ENCODE data around the gene CX3CR1. TPM values are rescaled to one million over a fixed set of nuclear protein-coding genes. Genes with fewer than 3 reads are reported as not detected.

The CX3CR1 gene
- total RNA-seq, 1 experiment from 2014 or later, result not detected

DNA sequence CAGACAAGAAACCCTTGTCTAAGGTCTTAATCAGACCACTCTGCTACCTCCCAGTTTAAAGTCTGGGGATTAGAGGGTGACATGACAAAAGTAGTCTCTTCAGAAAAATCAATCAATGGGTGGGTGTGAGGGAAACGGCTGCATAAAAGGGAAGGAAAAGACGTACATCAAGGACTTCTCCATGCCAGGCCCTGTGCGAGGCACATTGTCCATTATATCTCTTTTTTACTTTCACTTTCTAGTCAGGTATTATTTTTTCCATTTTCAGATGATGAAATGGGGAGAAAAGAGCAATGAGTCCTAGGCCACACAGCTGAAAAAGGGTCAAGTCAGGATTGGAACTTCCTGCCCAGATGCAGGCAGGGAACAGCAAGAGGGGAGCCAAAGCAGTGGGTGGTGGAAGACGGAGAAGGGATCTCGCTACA, 4.6 kb upstream of the CX3CR1 start:
- TF ChIP-seq SIN3A (IDR thresholded peaks at IDR 0.05; ENCODE audit: borderline replicate concordance, insufficient read depth, low read depth, low read length) (no peak), TCF7L2 (IDR thresholded peaks at IDR 0.05; ENCODE audit: low read depth, low read length) (no peak), POLR2AphosphoS5 (IDR thresholded peaks at IDR 0.05; ENCODE audit: low read depth, low read length) (no peak), REST (IDR thresholded peaks at IDR 0.05; ENCODE audit: insufficient read depth in 1 of 2, low read depth in 2 of 2, low read length in 1 of 2) (no peak)
- TF ChIP-seq, protein P1, sequence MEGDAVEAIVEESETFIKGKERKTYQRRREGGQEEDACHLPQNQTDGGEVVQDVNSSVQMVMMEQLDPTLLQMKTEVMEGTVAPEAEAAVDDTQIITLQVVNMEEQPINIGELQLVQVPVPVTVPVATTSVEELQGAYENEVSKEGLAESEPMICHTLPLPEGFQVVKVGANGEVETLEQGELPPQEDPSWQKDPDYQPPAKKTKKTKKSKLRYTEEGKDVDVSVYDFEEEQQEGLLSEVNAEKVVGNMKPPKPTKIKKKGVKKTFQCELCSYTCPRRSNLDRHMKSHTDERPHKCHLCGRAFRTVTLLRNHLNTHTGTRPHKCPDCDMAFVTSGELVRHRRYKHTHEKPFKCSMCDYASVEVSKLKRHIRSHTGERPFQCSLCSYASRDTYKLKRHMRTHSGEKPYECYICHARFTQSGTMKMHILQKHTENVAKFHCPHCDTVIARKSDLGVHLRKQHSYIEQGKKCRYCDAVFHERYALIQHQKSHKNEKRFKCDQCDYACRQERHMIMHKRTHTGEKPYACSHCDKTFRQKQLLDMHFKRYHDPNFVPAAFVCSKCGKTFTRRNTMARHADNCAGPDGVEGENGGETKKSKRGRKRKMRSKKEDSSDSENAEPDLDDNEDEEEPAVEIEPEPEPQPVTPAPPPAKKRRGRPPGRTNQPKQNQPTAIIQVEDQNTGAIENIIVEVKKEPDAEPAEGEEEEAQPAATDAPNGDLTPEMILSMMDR (IDR thresholded peaks at IDR 0.05), result no peak
- Histone ChIP-seq H3K27ac (ENCODE audit: low read length) (no peak overlapping the region), H3K36me3 (ENCODE audit: control insufficient read depth, insufficient read depth, low read length) (no peaks in the 10 kb centered on the region), H3K4me3 (ENCODE audit: low read depth in 2 of 2, low read length in 2 of 2) (peak overlapping the region in 1 of 2 experiments; percentile 18; a peak in 1 of 4 replicates), H3K27me3 (ENCODE audit: control insufficient read depth, insufficient read depth, low read length) (no peaks in the 10 kb centered on the region), H3K4me1 (ENCODE audit: control insufficient read depth, insufficient read depth, low read length) (no peaks in the 10 kb centered on the region), H3K9me3 (ENCODE audit: control insufficient read depth, insufficient read depth, low read depth, low read length) (no peaks in the 10 kb centered on the region)
- BruUV-seq (replicated peaks), result no TSS peak
- no peak for ATAC-seq
- intact Hi-C loops (cut with micrococcal nuclease; ENCODE audit: unreplicated experiment), result no loop called here
- DNase-seq (ENCODE audit: low read depth, low spot score), result no peak
- ChIA-PET CTCF (no interaction called here), POLR2A (no interaction called here)
- in situ Hi-C loops (cut with HindIII; ENCODE audit: low pct_unique_long_range_greater_than_20kb, low sequenced_read_pairs), result no loop called here

DNA sequence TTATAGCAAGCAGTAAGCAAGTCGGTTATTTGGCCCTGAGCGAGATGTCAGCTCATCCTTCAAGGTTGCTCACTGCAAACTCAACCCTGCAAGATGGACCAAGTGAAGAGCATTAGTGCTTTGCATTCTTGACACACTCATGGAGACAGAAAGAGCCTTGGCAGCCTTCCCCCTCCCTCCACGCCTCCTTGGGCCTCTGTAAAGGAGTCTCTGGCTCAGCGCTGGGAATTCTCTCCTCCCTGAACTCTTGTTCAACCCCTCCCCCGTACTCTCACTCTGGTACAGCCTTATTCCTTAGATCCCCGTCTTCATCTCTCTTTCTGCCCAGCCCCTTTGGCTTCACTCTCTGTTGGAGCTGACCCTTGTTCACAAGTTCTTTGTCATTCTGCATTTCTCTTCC, 2.2 kb upstream of the CX3CR1 start:
- Histone ChIP-seq H3K27me3 (ENCODE audit: control insufficient read depth, insufficient read depth, low read length) (no peaks in the 10 kb centered on the region), H3K4me3 (ENCODE audit: low read depth in 2 of 2, low read length in 2 of 2) (no peak overlapping the region), H3K4me1 (ENCODE audit: control insufficient read depth, insufficient read depth, low read length) (no peaks in the 10 kb centered on the region), H3K9me3 (ENCODE audit: control insufficient read depth, insufficient read depth, low read depth, low read length) (no peaks in the 10 kb centered on the region), H3K36me3 (ENCODE audit: control insufficient read depth, insufficient read depth, low read length) (no peaks in the 10 kb centered on the region), H3K27ac (ENCODE audit: low read length) (no peak overlapping the region)
- no peak for DNase-seq (ENCODE audit: low read depth, low spot score)
- ChIA-PET POLR2A (no interaction called here), CTCF (no interaction called here)
- intact Hi-C loops (cut with micrococcal nuclease; ENCODE audit: unreplicated experiment), result no loop called here
- in situ Hi-C loops (cut with HindIII; ENCODE audit: low pct_unique_long_range_greater_than_20kb, low sequenced_read_pairs), result no loop called here
- no peak for TF ChIP-seq REST (IDR thresholded peaks at IDR 0.05; ENCODE audit: insufficient read depth in 1 of 2, low read depth in 2 of 2, low read length in 1 of 2)
- TF ChIP-seq SIN3A (IDR thresholded peaks at IDR 0.05; ENCODE audit: borderline replicate concordance, insufficient read depth, low read depth, low read length), result no peak
- TF ChIP-seq TCF7L2 (IDR thresholded peaks at IDR 0.05; ENCODE audit: low read depth, low read length), result no peak
- no peak for TF ChIP-seq POLR2AphosphoS5 (IDR thresholded peaks at IDR 0.05; ENCODE audit: low read depth, low read length)
- TF ChIP-seq, protein P1 (IDR thresholded peaks at IDR 0.05), result no peak
- BruUV-seq (replicated peaks), result no TSS peak
- ATAC-seq, result no peak

All from Panc1 (cell line).